Gastroesophageal sphincter (tissue), 4 donors: ENCODE measurements around the gene CCPG1. TPM values are rescaled to one million over a fixed set of nuclear protein-coding genes. Genes with fewer than 3 reads are reported as not detected.
"Not testable (repeated sequence)": the region's sequence is repeated elsewhere in the genome, so short reads cannot be mapped to it uniquely, and the experiment has no call there.

Experiments used
- ATAC-seq: fragments of 150-250 bp; one replicate; pipeline ENCODE4 v1.9.1; 2016; ENCODE audit warnings: mild to moderate bottlenecking, moderate library complexity
- H3K27ac ChIP-seq, 4 donors: fragments of 200-600 bp; sonication (generic) in 3 of 4; 1 replicate in 3 of 4; 2 replicates in 1 of 4; pipeline ENCODE4 v1.5.1; 2016 to 2019
- H3K27me3 ChIP-seq: fragments of 200-600 bp; sonication (generic); one replicate; pipeline ENCODE4 v1.5.1; 2019
- H3K36me3 ChIP-seq, 2 donors: fragments of 200-600 bp; sonication (generic); one replicate each; pipeline ENCODE4 v1.5.1; 2019; ENCODE audit warnings: control low read depth in 1 of 2
- H3K4me1 ChIP-seq, 3 donors: fragments of 200-600 bp; sonication (generic); 1 replicate in 2 of 3; 2 replicates in 1 of 3; pipeline ENCODE4 v1.5.1; 2016 to 2019; ENCODE audit warnings: control low read depth in 2 of 3
- H3K4me3 ChIP-seq, 2 donors: fragments of 200-600 bp; sonication (generic); one replicate each; pipeline ENCODE4 v1.5.1; 2019; ENCODE audit warnings: mild to moderate bottlenecking in 1 of 2, moderate library complexity in 1 of 2
- H3K9me3 ChIP-seq, 3 donors: fragments of 200-600 bp; sonication (generic); one replicate each; pipeline ENCODE4 v1.5.1; 2017 to 2019; ENCODE audit warnings: control low read depth in 2 of 3
- EP300 ChIP-seq: sonication (generic); formaldehyde crosslinking; IDR thresholded peaks from one replicate; pipeline ENCODE4 v1.6.1; 2017; ENCODE audit warnings: antibody characterized with exemption, mild to moderate bottlenecking
- POLR2A ChIP-seq, 2 donors: fragments of 450-650 bp; IDR thresholded peaks; one replicate each; pipeline ENCODE4 v1.6.1; 2017; ENCODE audit warnings: antibody characterized with exemption in 2 of 2, mild to moderate bottlenecking in 2 of 2, moderate library complexity in 1 of 2
- POLR2AphosphoS5 ChIP-seq: sonication (generic); formaldehyde crosslinking; IDR thresholded peaks from one replicate; pipeline ENCODE4 v1.6.1; 2017; ENCODE audit warnings: antibody characterized with exemption
- WGBS, 2 donors: methylation state at CpG; one replicate each; pipeline ENCODE4 v1.1.5; 2018; ENCODE audit warnings: low coverage in 1 of 2; 5-methylcytosine and 5-hydroxymethylcytosine counted together
- total RNA-seq, 4 donors: library from RNA; depleted of rRNA; stranded (reverse); fragments of >200 nt; gene quantifications; one replicate each; pipeline ENCODE4 v1.1.0, GENCODE V29; 2016
- TF ChIP-seq, protein P1 (sequence below), 4 experiments: fragments of 200-600 bp in 2 of 4; fragments of 450-650 bp in 2 of 4; sonication (generic) in 1 of 4; IDR thresholded peaks; one replicate each; pipeline ENCODE4 v1.5.1; 2017 to 2019; ENCODE audit warnings: antibody characterized with exemption in 4 of 4, mild to moderate bottlenecking in 2 of 4, moderate library complexity in 2 of 4

The CCPG1 gene, protein sequence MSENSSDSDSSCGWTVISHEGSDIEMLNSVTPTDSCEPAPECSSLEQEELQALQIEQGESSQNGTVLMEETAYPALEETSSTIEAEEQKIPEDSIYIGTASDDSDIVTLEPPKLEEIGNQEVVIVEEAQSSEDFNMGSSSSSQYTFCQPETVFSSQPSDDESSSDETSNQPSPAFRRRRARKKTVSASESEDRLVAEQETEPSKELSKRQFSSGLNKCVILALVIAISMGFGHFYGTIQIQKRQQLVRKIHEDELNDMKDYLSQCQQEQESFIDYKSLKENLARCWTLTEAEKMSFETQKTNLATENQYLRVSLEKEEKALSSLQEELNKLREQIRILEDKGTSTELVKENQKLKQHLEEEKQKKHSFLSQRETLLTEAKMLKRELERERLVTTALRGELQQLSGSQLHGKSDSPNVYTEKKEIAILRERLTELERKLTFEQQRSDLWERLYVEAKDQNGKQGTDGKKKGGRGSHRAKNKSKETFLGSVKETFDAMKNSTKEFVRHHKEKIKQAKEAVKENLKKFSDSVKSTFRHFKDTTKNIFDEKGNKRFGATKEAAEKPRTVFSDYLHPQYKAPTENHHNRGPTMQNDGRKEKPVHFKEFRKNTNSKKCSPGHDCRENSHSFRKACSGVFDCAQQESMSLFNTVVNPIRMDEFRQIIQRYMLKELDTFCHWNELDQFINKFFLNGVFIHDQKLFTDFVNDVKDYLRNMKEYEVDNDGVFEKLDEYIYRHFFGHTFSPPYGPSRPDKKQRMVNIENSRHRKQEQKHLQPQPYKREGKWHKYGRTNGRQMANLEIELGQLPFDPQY
- 10 to 100 TPM; 48.2 to 88.2 (median 61.0) TPM for total RNA-seq

DNA sequence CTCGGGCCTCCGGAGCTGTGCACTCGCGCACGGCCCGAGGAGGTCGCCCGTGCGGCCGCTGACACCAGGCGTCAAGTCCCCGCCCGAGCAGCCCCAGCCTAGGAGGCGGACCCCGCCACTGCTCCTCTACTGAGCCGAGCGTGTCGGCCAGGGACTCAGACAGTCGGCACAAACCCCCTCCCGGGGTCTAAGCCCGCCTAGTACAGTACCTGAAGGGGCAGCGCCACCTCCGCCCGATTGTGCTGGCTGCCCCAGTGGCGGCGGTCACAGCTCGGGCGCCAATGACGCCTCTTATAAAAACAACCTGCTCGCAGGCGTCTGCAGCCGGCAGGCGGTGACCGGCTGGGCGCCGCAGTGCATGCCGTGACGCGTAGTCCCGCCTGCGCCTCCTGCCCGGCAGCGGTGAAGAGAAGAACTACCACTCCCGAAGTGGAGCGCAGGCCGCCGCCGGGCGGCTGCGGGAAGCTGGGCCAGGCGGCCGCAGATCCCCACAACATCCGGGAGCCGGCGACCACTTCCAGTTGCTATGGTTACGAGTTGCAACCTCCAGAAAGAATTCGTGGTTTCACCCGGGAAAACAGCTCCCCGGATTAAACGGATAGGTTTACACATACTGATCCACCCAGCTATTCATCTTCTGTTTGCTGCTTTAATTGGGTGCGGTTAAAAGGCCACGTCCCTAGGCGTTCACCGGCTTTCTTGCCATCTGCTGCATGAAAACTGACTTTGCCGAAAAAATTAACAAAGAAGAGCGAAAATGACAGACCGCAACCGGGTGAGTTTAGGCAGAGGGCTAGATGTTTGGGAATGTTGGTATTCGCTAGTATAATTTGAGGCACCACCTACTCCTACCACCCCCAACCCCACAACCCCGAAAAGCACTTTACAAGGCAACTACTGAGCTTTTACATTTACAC lies at the start of gene CCPG1, which contains the start of gene PIERCE2:
CCPG1 (minus strand) TSS at position 348 of the 917 bp plus-strand sequence. CDS start 18,935 bp downstream, outside the sequence.
PIERCE2 (plus strand) TSS at position 484 of the 917 bp plus-strand sequence; CDS start at position 758, 274 bp downstream.
- H3K27me3 ChIP-seq = no peaks in the 10 kb centered on the region
- peaks cover 0 to 52% (median 3%) of the 10 kb centered on the region in 3 donors for H3K4me1 ChIP-seq
- peak within 1 kb of the TSS; percentile 92 to 99 for H3K4me3 ChIP-seq
- H3K9me3 ChIP-seq = no peaks in the 10 kb centered on the region
- 0 to 2% methylated on average over 8 to 10 of the region's 70 CpGs for WGBS, 2 donors
- H3K36me3 ChIP-seq = no peaks in the 10 kb centered on the region
- TF ChIP-seq POLR2A (IDR thresholded peaks at IDR 0.05) = peak; percentile 81 to 82
- TF ChIP-seq EP300 = no peak
- peak; percentile 84 for TF ChIP-seq POLR2AphosphoS5
- TF ChIP-seq, protein P1, sequence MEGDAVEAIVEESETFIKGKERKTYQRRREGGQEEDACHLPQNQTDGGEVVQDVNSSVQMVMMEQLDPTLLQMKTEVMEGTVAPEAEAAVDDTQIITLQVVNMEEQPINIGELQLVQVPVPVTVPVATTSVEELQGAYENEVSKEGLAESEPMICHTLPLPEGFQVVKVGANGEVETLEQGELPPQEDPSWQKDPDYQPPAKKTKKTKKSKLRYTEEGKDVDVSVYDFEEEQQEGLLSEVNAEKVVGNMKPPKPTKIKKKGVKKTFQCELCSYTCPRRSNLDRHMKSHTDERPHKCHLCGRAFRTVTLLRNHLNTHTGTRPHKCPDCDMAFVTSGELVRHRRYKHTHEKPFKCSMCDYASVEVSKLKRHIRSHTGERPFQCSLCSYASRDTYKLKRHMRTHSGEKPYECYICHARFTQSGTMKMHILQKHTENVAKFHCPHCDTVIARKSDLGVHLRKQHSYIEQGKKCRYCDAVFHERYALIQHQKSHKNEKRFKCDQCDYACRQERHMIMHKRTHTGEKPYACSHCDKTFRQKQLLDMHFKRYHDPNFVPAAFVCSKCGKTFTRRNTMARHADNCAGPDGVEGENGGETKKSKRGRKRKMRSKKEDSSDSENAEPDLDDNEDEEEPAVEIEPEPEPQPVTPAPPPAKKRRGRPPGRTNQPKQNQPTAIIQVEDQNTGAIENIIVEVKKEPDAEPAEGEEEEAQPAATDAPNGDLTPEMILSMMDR (IDR thresholded peaks at IDR 0.05) = peak; percentile 86 to 95 (median 92)
- peak within 1 kb of the TSS; percentile 95 to 97 (median 96) for H3K27ac ChIP-seq
- ATAC-seq = peak; percentile 98

DNA sequence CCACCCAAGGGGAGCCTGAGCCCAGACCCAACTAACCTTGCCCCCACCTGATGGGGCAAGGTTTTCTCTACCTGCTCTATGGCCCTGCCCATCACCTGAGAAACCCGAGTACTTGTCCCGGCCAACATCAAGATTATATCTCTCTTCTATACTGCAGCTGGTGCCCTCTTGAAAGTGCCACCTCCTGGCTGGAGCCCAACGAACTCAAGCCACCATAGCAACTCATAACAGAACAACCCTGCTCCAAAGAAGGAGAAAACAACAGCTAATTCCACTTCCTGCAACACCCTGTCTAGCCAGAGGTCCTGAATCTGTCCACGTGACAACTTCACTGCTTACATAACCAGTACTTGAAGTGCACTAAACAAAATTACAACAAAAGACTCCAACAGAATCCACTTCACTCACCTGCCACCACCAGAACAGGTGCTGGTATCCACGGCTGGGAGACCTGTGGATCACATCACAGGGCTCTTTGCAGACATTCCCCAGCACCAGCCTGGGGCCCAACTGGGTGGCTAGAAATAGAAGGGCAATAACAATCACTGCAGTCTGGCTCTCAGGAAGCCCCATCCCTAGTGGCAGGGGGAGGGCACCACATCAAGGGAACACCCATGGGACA lies 49.4 kb upstream of the CCPG1 start:
- H3K4me1 ChIP-seq = no peaks in the 10 kb centered on the region
- no peak for ATAC-seq
- H3K27ac ChIP-seq = no peak overlapping the region
- no peaks in the 10 kb centered on the region for H3K36me3 ChIP-seq
- WGBS, 2 donors = 70 to 100% methylated on average over 1 to 2 of the region's 5 CpGs
- H3K4me3 ChIP-seq = no peak overlapping the region
- H3K9me3 ChIP-seq = peaks cover 0 to 20% (median 0%) of the 10 kb centered on the region in 3 donors
- TF ChIP-seq EP300 (no peak), POLR2AphosphoS5 (no peak), POLR2A (IDR thresholded peaks at IDR 0.05) (no peak)
- TF ChIP-seq, protein P1 (IDR thresholded peaks at IDR 0.05) = no peak
- H3K27me3 ChIP-seq = no peaks in the 10 kb centered on the region

DNA sequence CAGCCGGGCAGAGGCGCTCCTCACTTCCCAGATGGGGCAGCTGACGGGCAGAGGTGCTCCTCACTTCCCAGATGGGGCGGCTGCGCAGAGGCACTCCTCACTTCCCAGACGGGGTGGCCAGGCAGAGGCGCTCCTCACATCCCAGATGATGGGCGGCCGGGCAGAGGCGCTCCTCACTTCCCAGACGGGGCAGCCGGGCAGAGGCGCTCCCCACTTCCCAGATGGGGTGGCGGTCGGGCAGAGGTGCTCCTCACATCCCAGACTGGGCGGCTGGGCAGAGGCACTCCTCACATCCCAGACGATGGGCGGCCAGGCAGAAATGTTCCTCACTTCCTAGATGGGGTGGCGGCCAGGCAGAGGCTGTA lies 38.9 kb upstream of the CCPG1 start:
- H3K27ac ChIP-seq, H3K4me3 ChIP-seq, ATAC-seq, H3K9me3 ChIP-seq, H3K4me1 ChIP-seq, H3K27me3 ChIP-seq, H3K36me3 ChIP-seq: not testable (repeated sequence)
- WGBS, 2 donors = no CpG with 5 or more reads among the region's 19 CpGs

DNA sequence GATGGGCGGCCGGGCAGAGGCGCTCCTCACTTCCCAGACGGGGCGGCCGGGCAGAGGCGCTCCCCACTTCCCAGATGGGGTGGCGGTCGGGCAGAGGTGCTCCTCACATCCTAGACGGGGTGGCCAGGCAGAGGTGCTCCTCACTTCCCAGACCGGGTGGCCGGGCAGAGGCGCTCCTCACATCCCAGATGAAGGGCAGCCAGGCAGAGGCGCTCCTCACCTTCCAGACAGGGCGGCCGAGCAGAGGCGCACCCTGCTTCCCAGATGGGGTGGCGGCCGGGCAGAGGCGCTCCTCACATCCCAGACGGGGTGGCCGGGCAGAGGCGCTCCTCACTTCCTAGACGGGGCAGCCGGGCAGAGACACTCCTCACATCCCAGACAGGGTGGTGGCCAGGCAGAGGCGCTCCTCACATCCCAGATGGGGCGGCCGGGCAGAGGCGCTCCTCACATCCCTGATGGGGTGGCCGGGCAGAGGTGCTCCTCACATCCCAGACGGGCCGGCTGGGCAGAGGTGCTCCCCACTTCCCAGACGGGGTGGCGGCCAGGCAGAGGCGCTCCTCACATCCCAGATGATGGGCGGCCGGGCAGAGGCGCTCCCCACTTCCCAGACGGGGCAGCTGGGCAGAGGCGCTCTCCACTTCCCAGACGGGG lies 38.3 kb upstream of the CCPG1 start:
- not testable (repeated sequence) for H3K27ac ChIP-seq, H3K9me3 ChIP-seq, H3K4me3 ChIP-seq, ATAC-seq, H3K36me3 ChIP-seq, H3K27me3 ChIP-seq, H3K4me1 ChIP-seq
- WGBS, 2 donors = no CpG with 5 or more reads among the region's 41 CpGs

DNA sequence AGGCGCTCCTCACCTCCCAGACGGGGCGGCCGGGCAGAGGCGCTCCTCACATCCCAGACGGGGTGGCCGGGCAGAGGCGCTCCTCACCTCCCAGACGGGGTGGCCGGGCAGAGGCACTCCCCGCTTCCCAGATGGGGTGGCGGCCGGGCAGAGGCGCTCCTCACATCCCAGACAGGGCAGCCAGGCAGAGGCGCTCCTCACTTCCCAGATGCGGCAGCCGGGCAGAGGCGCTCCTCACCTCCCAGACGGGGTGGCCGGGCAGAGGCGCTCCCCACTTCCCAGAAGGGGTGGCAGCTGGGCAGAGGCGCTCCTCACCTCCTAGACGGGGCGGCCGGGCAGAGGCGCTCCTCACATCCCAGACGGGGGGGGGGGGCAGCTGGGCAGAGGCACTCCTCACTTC lies 37.8 kb upstream of the CCPG1 start:
- not testable (repeated sequence) for H3K36me3 ChIP-seq, ATAC-seq, H3K27me3 ChIP-seq, H3K4me3 ChIP-seq, H3K4me1 ChIP-seq, H3K9me3 ChIP-seq, H3K27ac ChIP-seq
- no CpG with 5 or more reads among the region's 27 CpGs for WGBS, 2 donors

DNA sequence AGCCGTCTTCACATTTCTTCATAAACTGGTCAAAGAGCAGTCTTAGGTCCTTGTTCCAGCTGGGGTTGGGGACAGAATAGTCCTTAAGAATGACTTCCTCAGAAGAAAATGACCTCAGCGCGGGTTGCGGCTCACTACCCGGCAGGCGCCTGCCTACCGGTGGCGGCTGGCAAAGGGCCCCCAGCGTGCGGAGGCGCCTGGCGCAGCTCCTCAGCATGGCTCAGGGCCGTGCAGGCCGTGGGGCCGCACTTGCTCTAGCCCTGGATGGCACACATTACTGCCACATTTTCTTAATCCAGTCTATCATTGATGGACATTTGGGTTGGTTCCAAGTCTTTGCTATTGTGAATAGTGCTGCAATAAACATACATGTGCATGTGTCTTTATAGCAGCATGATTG lies 35.0 kb upstream of the CCPG1 start:
- not testable (repeated sequence) for H3K4me3 ChIP-seq, H3K9me3 ChIP-seq, H3K4me1 ChIP-seq, H3K36me3 ChIP-seq, H3K27me3 ChIP-seq, ATAC-seq, H3K27ac ChIP-seq
- 67 to 100% methylated on average over 3 to 4 of the region's 15 CpGs for WGBS, 2 donors
